ENCODE results near the gene MACROD1.

DNA sequence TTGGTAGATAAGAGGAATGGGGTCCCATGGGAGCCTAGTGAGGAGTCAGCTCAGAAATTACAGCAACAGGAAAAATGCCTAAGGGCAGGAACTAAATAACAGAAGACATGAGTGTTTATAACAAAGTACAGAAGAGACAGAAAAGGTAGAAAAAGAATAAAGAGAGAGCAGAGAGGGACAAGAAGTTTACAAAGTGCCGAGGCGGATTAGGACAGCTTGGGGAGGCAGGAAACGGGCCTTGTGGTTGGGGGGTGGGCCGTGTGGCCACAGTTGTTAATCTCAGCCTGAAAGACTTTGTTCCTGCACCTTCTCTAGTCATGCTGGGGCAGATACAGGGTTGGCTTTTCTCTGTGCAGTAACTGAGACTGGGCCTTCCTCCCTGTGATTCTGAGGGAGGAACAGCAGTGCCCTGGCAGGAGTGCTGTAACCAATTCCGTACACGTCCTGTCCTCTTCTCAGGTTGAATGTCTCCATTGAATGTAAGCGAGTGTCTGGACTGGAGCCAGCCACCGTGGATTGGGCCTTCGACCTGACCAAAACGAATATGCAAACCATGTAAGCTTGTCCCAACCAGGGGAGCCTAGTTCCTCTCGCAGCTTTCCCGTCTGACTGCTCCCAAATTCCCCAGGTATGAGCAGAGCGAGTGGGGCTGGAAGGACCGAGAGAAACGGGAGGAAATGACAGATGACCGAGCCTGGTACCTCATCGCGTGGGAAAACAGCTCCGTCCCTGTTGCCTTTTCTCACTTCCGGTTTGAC lies 214.0 kb downstream of the MACROD1 start:
- TF ChIP-seq POLR2AphosphoS5 (IDR thresholded peaks at IDR 0.05; ENCODE audit: borderline replicate concordance, low read depth, low read length): no peak
- no peak for TF ChIP-seq EZH2 (IDR thresholded peaks at IDR 0.05)

Data from SK-N-MC (cell line).